Hepatocyte (in vitro differentiated cells): ENCODE results near the gene NANOG. TPM values are rescaled to one million over a fixed set of nuclear protein-coding genes. Genes with fewer than 3 reads are reported as not detected.
"Not testable (repeated sequence)": the region's sequence is repeated elsewhere in the genome, so short reads cannot be mapped to it uniquely, and the experiment has no call there.

Source experiments
- DNase-seq: peaks from one replicate; pipeline ENCODE4 v3.0.0-alpha.2; 2016; ENCODE audit warnings: low spot score
- H2AFZ ChIP-seq: fragments of 200-600 bp; sonication (generic); 2 replicates; pipeline ENCODE4 v1.6.0; 2016; ENCODE audit warnings: antibody characterized with exemption, mild to moderate bottlenecking
- H3K27ac ChIP-seq: fragments of 200-600 bp; sonication (generic); 2 replicates; pipeline ENCODE4 v1.5.1; 2016; ENCODE audit warnings: mild to moderate bottlenecking
- H3K27me3 ChIP-seq: fragments of 200-600 bp; sonication (generic); 2 replicates; pipeline ENCODE4 v1.6.1; 2016
- H3K36me3 ChIP-seq: fragments of 200-600 bp; sonication (generic); replicated peaks from 2 replicates; pipeline ENCODE4 v1.5.1; 2016; ENCODE audit warnings: low read depth; ENCODE audit not compliant: insufficient read depth
- H3K4me1 ChIP-seq: fragments of 200-600 bp; sonication (generic); 2 replicates; pipeline ENCODE4 v1.5.1; 2016; ENCODE audit warnings: mild to moderate bottlenecking, moderate library complexity; ENCODE audit not compliant: insufficient read depth
- H3K4me2 ChIP-seq: fragments of 200-600 bp; sonication (generic); 2 replicates; pipeline ENCODE4 v1.6.0; 2016
- H3K4me3 ChIP-seq: fragments of 200-600 bp; sonication (generic); 2 replicates; pipeline ENCODE4 v1.5.1; 2016; ENCODE audit warnings: mild to moderate bottlenecking
- H3K79me2 ChIP-seq: fragments of 200-600 bp; sonication (generic); 2 replicates; pipeline ENCODE4 v1.6.0; 2017; ENCODE audit warnings: mild to moderate bottlenecking
- H3K9me2 ChIP-seq: fragments of 200-600 bp; sonication (generic); replicated peaks from 2 replicates; pipeline ENCODE4 v1.6.0; 2017; ENCODE audit warnings: mild to moderate bottlenecking; ENCODE audit not compliant: insufficient read depth
- H3K9me3 ChIP-seq: fragments of 200-600 bp; sonication (generic); 2 replicates; pipeline ENCODE4 v1.5.1; 2016; ENCODE audit warnings: low read depth, mild to moderate bottlenecking
- H4K20me1 ChIP-seq: fragments of 200-600 bp; sonication (generic); 2 replicates; pipeline ENCODE4 v1.6.0; 2016; ENCODE audit warnings: mild to moderate bottlenecking; ENCODE audit not compliant: insufficient read depth, poor library complexity, severe bottlenecking
- CTCF ChIP-seq: fragments of 200-600 bp; sonication (generic); IDR thresholded peaks from 2 replicates; pipeline ENCODE4 v1.5.1; 2016; ENCODE audit warnings: antibody characterized with exemption, mild to moderate bottlenecking; ENCODE audit not compliant: poor library complexity
- EZH2 ChIP-seq: fragments of 200-600 bp; sonication (generic); IDR thresholded peaks from 2 replicates; pipeline ENCODE4 v1.6.1; 2016; ENCODE audit warnings: antibody characterized with exemption, mild to moderate bottlenecking, borderline replicate concordance
- EZH2phosphoT487 ChIP-seq: fragments of 200-600 bp; sonication (generic); IDR thresholded peaks from one replicate; pipeline ENCODE4 v1.6.1; 2018; ENCODE audit warnings: antibody characterized with exemption, mild to moderate bottlenecking, low read depth, moderate library complexity; ENCODE audit not compliant: unreplicated experiment, severe bottlenecking
- WGBS: methylation state at CpG from one replicate; pipeline ENCODE4 v1.1.6; 2016; ENCODE audit warnings: low lambda C conversion rate; ENCODE audit errors: missing lambda C conversion rate; 5-methylcytosine and 5-hydroxymethylcytosine counted together
- polyA plus RNA-seq: library from polyadenylated mRNA; unstranded; fragments of >200 nt; fragmentation: Nextera tagmentation; extraction: Ambion mirVana; gene quantifications from 2 replicates; pipeline ENCODE4 v1.2.1, GENCODE V29; 2016
- total RNA-seq: library from RNA; depleted of rRNA; stranded (reverse); fragments of >200 nt; gene quantifications from 2 replicates; pipeline ENCODE4 v1.2.3, GENCODE V29; 2014

The NANOG gene
- total and polyA plus RNA-seq, 2 experiments from 2014 or later, result 0.10 to 2.1 TPM

GRCh38 chr12:7750350-7750749, 38.9 kb upstream of the NANOG start:
- WGBS, result 82% methylated on average over 6 of the region's 6 CpGs
- Histone ChIP-seq H4K20me1 (no peaks in the 10 kb centered on the region), H3K4me3 (no peak overlapping the region), H3K9me2 (no peaks in the 10 kb centered on the region), H3K27ac (no peak overlapping the region), H3K79me2 (no peaks in the 10 kb centered on the region), H3K9me3 (no peaks in the 10 kb centered on the region), H3K4me2 (no peak overlapping the region), H3K36me3 (no peaks in the 10 kb centered on the region), H3K27me3 (no peaks in the 10 kb centered on the region), H3K4me1 (no peaks in the 10 kb centered on the region), H2AFZ (no peak overlapping the region)
- DNase-seq, result no peak
- no peak for TF ChIP-seq EZH2
- no peak for TF ChIP-seq CTCF
- TF ChIP-seq EZH2phosphoT487, result no peak

- H4K20me1 ChIP-seq, result no peaks in the 10 kb centered on the region
- H3K4me3 ChIP-seq, result no peak overlapping the region
- no peaks in the 10 kb centered on the region for H3K9me2 ChIP-seq
- H2AFZ ChIP-seq, result no peak overlapping the region
- no peaks in the 10 kb centered on the region for H3K9me3 ChIP-seq
- H3K4me2 ChIP-seq, result no peak overlapping the region
- no peaks in the 10 kb centered on the region for H3K27me3 ChIP-seq
- no peak overlapping the region for H3K27ac ChIP-seq
- TF ChIP-seq EZH2 (no peak), EZH2phosphoT487 (no peak), CTCF (no peak)
- DNase-seq, result no peak
- no peaks in the 10 kb centered on the region for H3K36me3 ChIP-seq
- no peaks in the 10 kb centered on the region for H3K79me2 ChIP-seq
- 91% methylated on average over 20 of the region's 20 CpGs for WGBS
- H3K4me1 ChIP-seq, result no peaks in the 10 kb centered on the region
These were observed 37.8 kb upstream of the NANOG start for GRCh38 chr12:7751394-7751793.

- not testable (repeated sequence) for H3K27ac ChIP-seq, H3K9me3 ChIP-seq, H2AFZ ChIP-seq, H3K27me3 ChIP-seq, H4K20me1 ChIP-seq, H3K4me3 ChIP-seq, H3K79me2 ChIP-seq, H3K36me3 ChIP-seq, H3K4me2 ChIP-seq, H3K9me2 ChIP-seq, DNase-seq, H3K4me1 ChIP-seq
- WGBS, result 97% methylated on average over 42 of the region's 48 CpGs
These were observed 37.0 kb upstream of the NANOG start for GRCh38 chr12:7751941-7752922.

- not testable (repeated sequence) for H3K4me2 ChIP-seq, H3K4me1 ChIP-seq, DNase-seq, H3K9me2 ChIP-seq, H3K27ac ChIP-seq, H3K4me3 ChIP-seq, H4K20me1 ChIP-seq, H3K79me2 ChIP-seq, H3K9me3 ChIP-seq, H3K36me3 ChIP-seq, H3K27me3 ChIP-seq, H2AFZ ChIP-seq
- WGBS, result 97% methylated on average over 9 of the region's 9 CpGs
These were observed 33.5 kb upstream of the NANOG start for GRCh38 chr12:7755668-7756067.
